ENCODE data around the gene PAX9. TPM values are rescaled to one million over a fixed set of nuclear protein-coding genes. Genes with fewer than 3 reads are reported as not detected.

The PAX9 gene
- 0.13 TPM in 1 of 2 replicates, not detected in the other for total RNA-seq

DNA sequence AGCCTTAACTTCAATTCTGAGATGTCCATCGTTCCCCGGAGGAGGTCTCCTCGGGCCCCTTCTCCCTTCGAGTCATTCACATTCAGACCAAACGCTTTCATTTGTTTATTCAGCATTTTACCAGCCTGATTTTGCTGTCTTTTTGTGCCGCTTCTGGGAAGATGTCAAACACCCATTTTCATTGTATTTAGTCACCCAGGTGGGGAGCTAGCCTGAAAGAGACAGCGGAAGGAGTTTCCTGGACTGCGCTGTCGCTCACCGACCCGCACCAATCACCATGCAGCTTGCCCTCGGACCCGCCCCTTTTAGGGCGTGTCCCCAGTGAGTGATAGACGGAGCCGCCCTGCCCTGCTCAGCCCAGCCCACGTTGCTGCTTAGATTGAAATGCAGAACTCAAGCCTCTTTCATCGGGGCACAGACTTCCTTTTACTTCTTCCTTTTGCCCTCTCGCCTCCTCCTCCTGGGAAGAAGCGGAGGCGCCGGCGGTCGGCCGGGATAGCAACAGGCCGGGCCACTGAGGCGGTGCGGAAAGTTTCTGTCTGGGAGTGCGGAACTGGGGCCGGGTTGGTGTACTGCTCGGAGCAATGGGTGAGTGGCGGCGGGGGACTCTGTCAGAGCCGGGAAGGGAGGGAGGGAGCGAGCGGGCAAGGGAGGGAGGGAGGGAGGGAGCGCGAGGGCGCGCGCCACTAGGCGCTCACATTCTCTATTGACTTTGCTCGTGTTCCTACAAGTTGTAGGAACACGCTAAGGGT lies at the start of gene PAX9:
TSS of gene PAX9 (plus strand) at position 355 of the 752 bp plus-strand sequence. CDS start at position 585, 230 bp downstream.
- Histone ChIP-seq H3K4me3 (ENCODE audit: low read depth, low read length) (peak within 1 kb of the TSS; percentile 33), H3K36me3 (ENCODE audit: control insufficient read depth, insufficient read depth, low read length) (no peaks in the 10 kb centered on the region), H3K27me3 (ENCODE audit: control insufficient read depth, insufficient read depth, low read length) (peaks cover 89% of the 10 kb centered on the region)
- TF ChIP-seq CTCF (IDR thresholded peaks at IDR 0.05; ENCODE audit: insufficient read depth, low read length, poor library complexity, severe bottlenecking): no peak
- DNase-seq (ENCODE audit: low read depth): peak; percentile 34

DNA sequence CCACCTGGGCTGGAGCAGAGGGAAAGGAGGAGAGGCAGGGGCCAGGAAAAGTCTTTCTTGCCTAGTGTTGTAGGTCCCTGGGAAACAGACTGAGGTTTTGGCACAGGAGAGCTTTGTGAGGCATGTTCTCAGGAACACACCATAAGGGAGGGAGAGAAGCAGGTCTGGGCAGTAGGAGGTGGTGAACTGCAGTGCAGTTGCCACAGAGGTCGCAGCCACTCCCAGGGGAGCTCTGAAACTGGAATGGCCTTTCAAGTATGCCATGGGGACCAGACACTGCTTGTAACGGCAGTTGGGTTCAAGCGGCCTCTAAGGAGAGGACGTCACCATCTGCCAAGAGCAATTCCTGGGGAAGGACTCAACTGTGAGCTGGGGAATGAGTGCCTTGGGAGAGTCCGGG lies 43.8 kb upstream of the PAX9 start:
- no peak for DNase-seq (ENCODE audit: low read depth)
- TF ChIP-seq CTCF (IDR thresholded peaks at IDR 0.05; ENCODE audit: insufficient read depth, low read length, poor library complexity, severe bottlenecking): no peak
- Histone ChIP-seq H3K36me3 (ENCODE audit: control insufficient read depth, insufficient read depth, low read length) (no peaks in the 10 kb centered on the region), H3K4me3 (ENCODE audit: low read depth, low read length) (no peak overlapping the region), H3K27me3 (ENCODE audit: control insufficient read depth, insufficient read depth, low read length) (no peaks in the 10 kb centered on the region)

DNA sequence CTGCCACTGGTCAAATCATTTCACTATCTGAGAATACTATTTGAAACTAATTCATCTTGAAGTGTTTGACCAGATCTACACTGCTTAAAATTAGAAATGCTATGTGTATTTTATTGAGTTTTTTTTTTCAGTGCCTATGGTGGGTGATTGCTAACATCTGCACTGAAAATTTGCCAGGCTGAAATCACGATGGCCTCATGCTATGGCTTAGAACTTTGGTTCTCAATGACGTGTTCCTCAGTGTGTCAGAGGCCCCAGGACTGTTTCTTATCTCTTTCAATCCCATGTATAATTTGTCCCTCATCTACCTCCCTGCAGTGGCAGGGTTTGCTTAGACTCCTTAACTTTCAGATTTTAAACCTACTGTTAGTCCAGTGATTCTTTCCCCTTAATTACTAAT lies 43.0 kb upstream of the PAX9 start:
- Histone ChIP-seq H3K27me3 (ENCODE audit: control insufficient read depth, insufficient read depth, low read length) (no peaks in the 10 kb centered on the region), H3K36me3 (ENCODE audit: control insufficient read depth, insufficient read depth, low read length) (no peaks in the 10 kb centered on the region), H3K4me3 (ENCODE audit: low read depth, low read length) (no peak overlapping the region)
- DNase-seq (ENCODE audit: low read depth): no peak
- no peak for TF ChIP-seq CTCF (IDR thresholded peaks at IDR 0.05; ENCODE audit: insufficient read depth, low read length, poor library complexity, severe bottlenecking)

GRCh38 chr14:36619131-36619530 lies 42.5 kb upstream of the PAX9 start:
- Histone ChIP-seq H3K27me3 (ENCODE audit: control insufficient read depth, insufficient read depth, low read length) (no peaks in the 10 kb centered on the region), H3K36me3 (ENCODE audit: control insufficient read depth, insufficient read depth, low read length) (no peaks in the 10 kb centered on the region), H3K4me3 (ENCODE audit: low read depth, low read length) (no peak overlapping the region)
- DNase-seq (ENCODE audit: low read depth): no peak
- no peak for TF ChIP-seq CTCF (IDR thresholded peaks at IDR 0.05; ENCODE audit: insufficient read depth, low read length, poor library complexity, severe bottlenecking)

GRCh38 chr14:36619853-36620252 lies 41.8 kb upstream of the PAX9 start:
- Histone ChIP-seq H3K4me3 (ENCODE audit: low read depth, low read length) (no peak overlapping the region), H3K27me3 (ENCODE audit: control insufficient read depth, insufficient read depth, low read length) (no peaks in the 10 kb centered on the region), H3K36me3 (ENCODE audit: control insufficient read depth, insufficient read depth, low read length) (no peaks in the 10 kb centered on the region)
- TF ChIP-seq CTCF (IDR thresholded peaks at IDR 0.05; ENCODE audit: insufficient read depth, low read length, poor library complexity, severe bottlenecking): no peak
- DNase-seq (ENCODE audit: low read depth): no peak

DNA sequence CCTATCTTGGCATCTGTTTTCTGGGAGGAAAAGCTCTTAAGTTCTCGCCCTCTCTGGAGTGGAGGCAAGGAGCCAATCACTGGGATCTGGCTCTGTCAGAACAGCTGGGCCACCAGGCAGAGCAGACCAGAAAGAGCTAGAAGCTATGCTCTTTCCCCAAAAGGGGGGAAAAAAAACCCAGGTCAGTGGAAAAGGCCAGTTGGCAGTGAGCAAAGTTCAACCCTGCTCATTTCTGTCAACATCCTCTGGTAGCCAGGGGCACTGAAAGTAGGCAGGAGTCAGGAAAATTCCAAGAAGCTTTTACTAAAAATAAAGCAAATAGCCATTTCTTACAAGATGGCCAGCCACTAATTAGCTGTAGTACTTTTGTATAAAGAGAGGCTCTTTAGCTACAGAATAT lies 36.6 kb upstream of the PAX9 start:
- Histone ChIP-seq H3K27me3 (ENCODE audit: control insufficient read depth, insufficient read depth, low read length) (peaks cover 2% of the 10 kb centered on the region), H3K36me3 (ENCODE audit: control insufficient read depth, insufficient read depth, low read length) (no peaks in the 10 kb centered on the region), H3K4me3 (ENCODE audit: low read depth, low read length) (no peak overlapping the region)
- no peak for TF ChIP-seq CTCF (IDR thresholded peaks at IDR 0.05; ENCODE audit: insufficient read depth, low read length, poor library complexity, severe bottlenecking)
- no peak for DNase-seq (ENCODE audit: low read depth)

All from kidney epithelial cell (primary cell).